Spleen (tissue), 11 donors: ENCODE measurements around the gene DEFB131B. TPM values are rescaled to one million over a fixed set of nuclear protein-coding genes. Genes with fewer than 3 reads are reported as not detected.

Experiments
- DNase-seq: peaks from one replicate; pipeline ENCODE4 v3.0.0-alpha.2; 2020
- H3K27ac ChIP-seq, 8 donors: fragments of 200-600 bp; sonication (generic) in 7 of 8; 1 replicate in 4 of 8; 2 replicates in 4 of 8; pipeline versions ENCODE4 v1.5.0 to v1.8.0; 2016 to 2021; ENCODE audit warnings: inconsistent platforms in 4 of 8, mild to moderate bottlenecking in 4 of 8, moderate library complexity in 1 of 8
- H3K27me3 ChIP-seq, 7 donors: fragments of 200-600 bp; sonication (generic) in 6 of 7; replicated peaks in 1 of 7; 1 replicate in 4 of 7; 2 replicates in 3 of 7; pipeline versions ENCODE4 v1.5.0 to v1.8.0; 2016 to 2021; ENCODE audit warnings: inconsistent platforms in 3 of 7, mild to moderate bottlenecking in 1 of 7
- H3K36me3 ChIP-seq, 6 donors: fragments of 200-600 bp; sonication (generic) in 5 of 6; 1 replicate in 4 of 6; 2 replicates in 2 of 6; pipeline versions ENCODE4 v1.5.0 to v1.8.0; 2016 to 2021; ENCODE audit warnings: inconsistent platforms in 2 of 6
- H3K4me1 ChIP-seq, 6 donors: fragments of 200-600 bp; sonication (generic) in 5 of 6; 1 replicate in 3 of 6; 2 replicates in 3 of 6; pipeline versions ENCODE4 v1.5.0 to v1.8.0; 2016 to 2021; ENCODE audit warnings: inconsistent platforms in 3 of 6
- H3K4me3 ChIP-seq, 8 donors: fragments of 200-600 bp; sonication (generic) in 7 of 8; 1 replicate in 4 of 8; 2 replicates in 4 of 8; pipeline versions ENCODE4 v1.5.0 to v1.8.0; 2016 to 2021; ENCODE audit warnings: inconsistent platforms in 4 of 8, mild to moderate bottlenecking in 4 of 8, moderate library complexity in 2 of 8
- H3K9me3 ChIP-seq, 8 donors: fragments of 200-600 bp; sonication (generic) in 7 of 8; 1 replicate in 4 of 8; 2 replicates in 4 of 8; pipeline versions ENCODE4 v1.5.0 to v1.8.0; 2016 to 2021; ENCODE audit warnings: inconsistent platforms in 4 of 8
- CTCF ChIP-seq, 11 experiments: fragments of 200-600 bp in 7 of 11; fragments of 450-650 bp in 4 of 11; sonication (generic) in 4 of 11; IDR thresholded peaks in 8 of 11; conservative IDR thresholded peaks in 3 of 11; 1 replicate in 7 of 11; 2 replicates in 4 of 11; pipeline versions ENCODE4 v1.4.0 to v1.8.0; 2016 to 2021; ENCODE audit warnings: antibody characterized with exemption in 11 of 11, inconsistent platforms in 4 of 11, mild to moderate bottlenecking in 1 of 11
- POLR2A ChIP-seq, 3 donors: fragments of 450-650 bp; IDR thresholded peaks; one replicate each; pipeline ENCODE4 v1.5.1; 2017; ENCODE audit warnings: antibody characterized with exemption in 3 of 3, mild to moderate bottlenecking in 1 of 3
- POLR2AphosphoS5 ChIP-seq, 3 donors: sonication (generic); formaldehyde crosslinking; IDR thresholded peaks; one replicate each; pipeline ENCODE4 v1.5.1; 2017; ENCODE audit warnings: antibody characterized with exemption in 3 of 3
- WGBS, 5 donors: extraction: QIAGEN DNeasy Blood & Tissue Kit in 3 of 5; methylation state at CpG; one replicate each; pipeline versions ENCODE4 v1.1.5 to v1.1.7; 2013 to 2018; 5-methylcytosine and 5-hydroxymethylcytosine counted together
- intact Hi-C: fragments of 100-400 bp; cut with DNase I; formaldehyde crosslinking; loops from one replicate; pipeline ENCODE4 v1.15.0; 2023; ENCODE audit warnings: low total_unique reads
- polyA plus RNA-seq, 3 donors: library from polyadenylated mRNA; stranded (reverse); fragments of 200-250 nt; gene quantifications; one replicate each; pipeline ENCODE4 v1.2.1, GENCODE V29; 2013
- small RNA-seq, 4 donors: library from RNA; depleted of rRNA; stranded (forward); fragments of <200 nt; gene quantifications; one replicate each; pipeline ENCODE3, GENCODE V24; 2016
- total RNA-seq, 7 donors: library from RNA; depleted of rRNA in 3 of 7; stranded (reverse); fragments of >200 nt in 3 of 7; fragmentation: NEBNext Ultra II Directional in 4 of 7; extraction: Animal tissue kit (Norgen Biotek cat#: 25700) in 4 of 7; gene quantifications; one replicate each; pipeline versions ENCODE4 v1.1.0 to v1.2.1, GENCODE V29; 2016 to 2021
- donor health status: healthy with polysubstance abuse.
- donor health status: DM: no; HTN: no; CAD: no; lungs with moderate emphysema.
- donor health status: DM: no; HTN: no; CAD: no.
- donor health status: Bipolar disorder and iron deficiency.
- donor health status: healthy.
- donor health status: DM: no; HTN: no; CAD: no.
- donor health status: DM: yes; HTN: yes; CAD: no.

DEFB131B gene
- total and polyA plus RNA-seq, 10 donors = not detected

- Histone ChIP-seq H3K27me3 (no peaks in the 10 kb centered on the region), H3K27ac (no peak overlapping the region), H3K4me3 (no peak overlapping the region), H3K36me3 (no peaks in the 10 kb centered on the region), H3K4me1 (peaks cover 18 to 83% (median 51%) of the 10 kb centered on the region in 6 donors), H3K9me3 (no peaks in the 10 kb centered on the region)
- 48 to 68% (median 62%) methylated on average over 2 of the region's 2 CpGs for WGBS, 5 donors
- DNase-seq = no peak
- intact Hi-C loops = no loop called here
- no peak for TF ChIP-seq POLR2AphosphoS5 (IDR thresholded peaks at IDR 0.05)
- TF ChIP-seq CTCF (IDR thresholded peaks at IDR 0.05 in 8 of 11, conservative IDR thresholded peaks at IDR 0.05 in 3 of 11) = no peak
- TF ChIP-seq POLR2A (IDR thresholded peaks at IDR 0.05) = no peak
Observed at GRCh38 chr11:71931245-71931602, 53.0 kb downstream of the DEFB131B start.

GRCh38 chr11:71933141-71933933 lies 55.1 kb downstream of the DEFB131B start:
- Histone ChIP-seq H3K27me3 (no peaks in the 10 kb centered on the region), H3K36me3 (peaks cover 0 to 12% (median 0%) of the 10 kb centered on the region in 6 donors), H3K9me3 (no peaks in the 10 kb centered on the region), H3K4me1 (peaks cover 18 to 83% (median 50%) of the 10 kb centered on the region in 6 donors), H3K27ac (no peak overlapping the region), H3K4me3 (no peak overlapping the region)
- TF ChIP-seq CTCF (IDR thresholded peaks at IDR 0.05 in 8 of 11, conservative IDR thresholded peaks at IDR 0.05 in 3 of 11) (no peak), POLR2A (IDR thresholded peaks at IDR 0.05) (no peak), POLR2AphosphoS5 (IDR thresholded peaks at IDR 0.05) (no peak)
- DNase-seq = no peak
- intact Hi-C loops = no loop called here
- WGBS, 5 donors = 88 to 94% (median 90%) methylated on average over 4 of the region's 4 CpGs

Small RNA genes within 50 kb of the gene (small RNA-seq; reads per million reads assigned to genes)
- gene RNA5SP342 = 0 reads per million in 4 donors

Other genes with a start within 250 kb of the DEFB131B start
- gene DEFB108B, start 45.3 kb upstream of the DEFB131B start, total RNA-seq = not detected
- not detected for gene DEFB108B, start 45.3 kb upstream of the DEFB131B start, polyA plus RNA-seq
- 10 to 100 TPM in 5 of 7 donors, 1 to 10 TPM in 2; 8.5 to 19.2 (median 15.3) TPM for gene XNDC1N, start 50.1 kb downstream of the DEFB131B start, total RNA-seq
- 1 to 10 TPM; 2.5 to 4.5 (median 3.9) TPM for gene XNDC1N, start 50.1 kb downstream of the DEFB131B start, polyA plus RNA-seq
- gene RNF121, start 50.6 kb downstream of the DEFB131B start, total RNA-seq = 10 to 100 TPM; 27.0 to 35.5 (median 29.9) TPM
- 10 to 100 TPM in 1 of 3 donors, 1 to 10 TPM in 2; 5.3 to 13.7 (median 6.5) TPM for gene RNF121, start 50.6 kb downstream of the DEFB131B start, polyA plus RNA-seq
- 10 to 100 TPM; 33.6 to 84.2 (median 69.8) TPM for gene IL18BP, start 120.5 kb downstream of the DEFB131B start, total RNA-seq
- 10 to 100 TPM; 13.8 to 38.2 (median 18.2) TPM for gene IL18BP, start 120.5 kb downstream of the DEFB131B start, polyA plus RNA-seq
- gene NUMA1, start 202.1 kb downstream of the DEFB131B start, total RNA-seq = 100 to 1,000 TPM; 174 to 248 (median 203) TPM
- 100 to 1,000 TPM in 2 of 3 donors, 10 to 100 TPM in 1; 75.5 to 164 (median 141) TPM for gene NUMA1, start 202.1 kb downstream of the DEFB131B start, polyA plus RNA-seq
- gene LRRC51, start 202.4 kb downstream of the DEFB131B start, total RNA-seq = 10 to 100 TPM in 1 of 7 donors, 1 to 10 TPM in 6; 3.3 to 10.0 (median 5.0) TPM
- gene LRRC51, start 202.4 kb downstream of the DEFB131B start, polyA plus RNA-seq = 1 to 10 TPM; 2.0 to 2.4 (median 2.2) TPM
- gene LAMTOR1, start 224.8 kb downstream of the DEFB131B start, total RNA-seq = 100 to 1,000 TPM in 4 of 7 donors, 10 to 100 TPM in 3; 81.5 to 182 (median 119) TPM
- gene LAMTOR1, start 224.8 kb downstream of the DEFB131B start, polyA plus RNA-seq = 100 to 1,000 TPM in 2 of 3 donors, 10 to 100 TPM in 1; 96.2 to 155 (median 143) TPM
- not detected for gene TOMT, start 227.5 kb downstream of the DEFB131B start, total RNA-seq
- not detected for gene TOMT, start 227.5 kb downstream of the DEFB131B start, polyA plus RNA-seq
- 10 to 100 TPM; 16.5 to 33.5 (median 26.3) TPM for gene ANAPC15, start 234.2 kb downstream of the DEFB131B start, total RNA-seq
- gene ANAPC15, start 234.2 kb downstream of the DEFB131B start, polyA plus RNA-seq = 10 to 100 TPM; 49.4 to 65.6 (median 59.7) TPM